Posterior cingulate gyrus (tissue), 11 donors: ENCODE results near the gene SPEM3.

Source experiments
- DNase-seq, 10 donors: peaks; one replicate each; pipeline versions ENCODE4 v3.0.0 to v3.0.0-alpha.2; 2020 to 2021; ENCODE audit warnings: mixed read lengths in 3 of 10
- intact Hi-C: fragments of 100-400 bp; cut with DNase I; formaldehyde crosslinking; loops from one replicate; pipeline ENCODE4 v1.15.1; 2023

The SPEM3 gene

GRCh38 chr17:7438656-7439460, 10.2 kb downstream of the SPEM3 start:
- intact Hi-C loops, result loop anchor here (5.0 to 10.0 kb wide), 3 partner anchors 47 to 146 kb away; partner anchors contain the start of genes MPDU1, PLSCR3 and TMEM95
- DNase-seq, result no peak

GRCh38 chr17:7439462-7440112, 10.9 kb downstream of the SPEM3 start, which contains the start of gene FGF11:
Gene FGF11 (plus strand): TSS chr17:7439512. CDS start chr17:7439621, 109 bp downstream.
- intact Hi-C loops, result loop anchor here (5.0 to 10.0 kb wide), 3 partner anchors 47 to 145 kb away; partner anchors contain the start of genes MPDU1, PLSCR3 and TMEM95
- no peak for DNase-seq

GRCh38 chr17:7440113-7440833, 11.6 kb downstream of the SPEM3 start:
- intact Hi-C loops, result no loop called here
- DNase-seq, result no peak

- DNase-seq, result no peak
- intact Hi-C loops, result no loop called here
Observed at GRCh38 chr17:7440834-7441195, 12.2 kb downstream of the SPEM3 start.

GRCh38 chr17:7441266-7441665, 12.6 kb downstream of the SPEM3 start:
- intact Hi-C loops, result no loop called here
- no peak for DNase-seq

GRCh38 chr17:7442142-7442541, 13.5 kb downstream of the SPEM3 start:
- intact Hi-C loops, result no loop called here

GRCh38 chr17:7443499-7444485, 15.1 kb downstream of the SPEM3 start:
- intact Hi-C loops, result no loop called here
- no peak for DNase-seq

More at GRCh38 chr17:7442142-7442541, 13.5 kb downstream of the SPEM3 start:
- DNase-seq, result no peak

GRCh38 chr17:7444682-7445618, 16.3 kb downstream of the SPEM3 start, which contains the start of gene CHRNB1:
Gene CHRNB1 (plus strand): TSS chr17:7445061. CDS start chr17:7445128, 67 bp downstream.
- peak; percentile 58 to 97 (median 76) for DNase-seq
- intact Hi-C loops, result no loop called here

- DNase-seq, result no peak
- intact Hi-C loops, result no loop called here
Observed at GRCh38 chr17:7445619-7445968, 16.9 kb downstream of the SPEM3 start.

- DNase-seq, result no peak
- intact Hi-C loops, result no loop called here
Observed at GRCh38 chr17:7448461-7448860, 19.8 kb downstream of the SPEM3 start.

- intact Hi-C loops, result no loop called here
- peak in 1 of 10 donors; percentile 28 for DNase-seq
Observed at GRCh38 chr17:7459961-7460545, 31.4 kb downstream of the SPEM3 start.

GRCh38 chr17:7460850-7461660, 32.4 kb downstream of the SPEM3 start:
- peak in 1 of 10 donors; percentile 36 for DNase-seq
- intact Hi-C loops, result no loop called here

- peak in 1 of 10 donors; percentile 85 for DNase-seq
- intact Hi-C loops, result no loop called here
Observed at GRCh38 chr17:7462474-7463371, 34.1 kb downstream of the SPEM3 start.

- no peak for DNase-seq
- intact Hi-C loops, result no loop called here
Observed at GRCh38 chr17:7463372-7463846, 34.8 kb downstream of the SPEM3 start.

GRCh38 chr17:7464081-7464480, 35.4 kb downstream of the SPEM3 start:
- DNase-seq, result no peak
- intact Hi-C loops, result no loop called here

- intact Hi-C loops, result no loop called here
- peak in 1 of 10 donors; percentile 76 for DNase-seq
Observed at GRCh38 chr17:7465597-7466275, 37.1 kb downstream of the SPEM3 start.
